MM.1S (cell line): ENCODE measurements around the gene APLN.

ENCODE experiments used
- CTCF ChIP-seq: fragments of 300-600 bp; sonication (generic); IDR thresholded peaks from 2 replicates; pipeline ENCODE4 v1.5.1; 2016; ENCODE audit warnings: antibody characterized with exemption, low read length, mixed read lengths
- EZH2 ChIP-seq: fragments of 300-600 bp; sonication (generic); optimal IDR thresholded peaks from 2 replicates; pipeline ENCODE3; 2017; ENCODE audit warnings: low read depth, mild to moderate bottlenecking, antibody characterized with exemption, low read length, mixed read lengths

- TF ChIP-seq CTCF = no peak
- no peak for TF ChIP-seq EZH2
These were observed 28.2 kb upstream of the APLN start for GRCh38 chrX:129682979-129683378.
